HG03060 (cell line): ENCODE data around the gene IER5.

Experiments used
- ATAC-seq: cut with Tn5 transposase; IDR thresholded peaks from one replicate; pipeline ENCODE4 v1.9.1; 2021; ENCODE audit warnings: low read depth, moderate number of reproducible peaks; ENCODE audit not compliant: unreplicated experiment

IER5 gene

GRCh38 chr1:181076852-181077251 is 11.6 kb upstream of the IER5 start:
- no peak for ATAC-seq

GRCh38 chr1:181077576-181078242 is 10.8 kb upstream of the IER5 start:
- no peak for ATAC-seq

- no peak for ATAC-seq
Observed at GRCh38 chr1:181079382-181079781, 9.1 kb upstream of the IER5 start.

- no peak for ATAC-seq
Observed at GRCh38 chr1:181079920-181080319, 8.6 kb upstream of the IER5 start.

- ATAC-seq, result no peak
Observed at GRCh38 chr1:181080556-181080955, 7.9 kb upstream of the IER5 start.

GRCh38 chr1:181081395-181081794 is 7.1 kb upstream of the IER5 start:
- no peak for ATAC-seq

- ATAC-seq, result no peak
Observed at GRCh38 chr1:181083842-181084605, 4.5 kb upstream of the IER5 start.

GRCh38 chr1:181084606-181084969 is 3.9 kb upstream of the IER5 start:
- no peak for ATAC-seq

GRCh38 chr1:181086091-181086490 is 2.4 kb upstream of the IER5 start:
- ATAC-seq, result no peak

GRCh38 chr1:181086926-181087325 is 1.6 kb upstream of the IER5 start:
- ATAC-seq, result no peak

GRCh38 chr1:181087400-181087901 is 1.0 kb upstream of the IER5 start:
- no peak for ATAC-seq

- ATAC-seq, result no peak
Observed at GRCh38 chr1:181089017-181089675, 646 bp downstream of the IER5 start.

GRCh38 chr1:181089676-181090544 is 1.4 kb downstream of the IER5 start:
- no peak for ATAC-seq

- no peak for ATAC-seq
Observed at GRCh38 chr1:181090641-181091126, 2.2 kb downstream of the IER5 start.

GRCh38 chr1:181091309-181092040 is 3.0 kb downstream of the IER5 start:
- no peak for ATAC-seq

- no peak for ATAC-seq
Observed at GRCh38 chr1:181092056-181092455, 3.6 kb downstream of the IER5 start.

- no peak for ATAC-seq
Observed at GRCh38 chr1:181092883-181093458, 4.5 kb downstream of the IER5 start.

GRCh38 chr1:181094416-181095212 is 6.1 kb downstream of the IER5 start:
- ATAC-seq, result no peak

GRCh38 chr1:181095260-181095659 is 6.8 kb downstream of the IER5 start:
- ATAC-seq, result no peak
